ENCODE data around the gene DNAJC4.
"Not testable (repeated sequence)": the region's sequence is repeated elsewhere in the genome, so short reads cannot be mapped to it uniquely, and the experiment has no call there.

DNAJC4 gene

DNA sequence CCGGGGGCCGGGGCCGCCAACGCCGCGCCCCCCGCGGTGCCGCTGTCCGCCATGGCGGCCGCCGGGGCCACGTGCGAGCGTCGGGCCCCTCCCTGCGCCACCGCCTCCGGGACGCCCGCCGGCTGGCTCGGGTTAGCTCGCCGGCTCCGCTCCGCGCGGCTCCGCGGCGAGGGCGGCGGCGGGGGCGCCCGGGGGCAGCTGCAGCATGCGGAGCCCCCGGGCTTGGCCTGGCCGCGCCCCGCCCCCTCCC lies 16.2 kb downstream of the DNAJC4 start:
- not testable (repeated sequence) for DNase-seq

DNA sequence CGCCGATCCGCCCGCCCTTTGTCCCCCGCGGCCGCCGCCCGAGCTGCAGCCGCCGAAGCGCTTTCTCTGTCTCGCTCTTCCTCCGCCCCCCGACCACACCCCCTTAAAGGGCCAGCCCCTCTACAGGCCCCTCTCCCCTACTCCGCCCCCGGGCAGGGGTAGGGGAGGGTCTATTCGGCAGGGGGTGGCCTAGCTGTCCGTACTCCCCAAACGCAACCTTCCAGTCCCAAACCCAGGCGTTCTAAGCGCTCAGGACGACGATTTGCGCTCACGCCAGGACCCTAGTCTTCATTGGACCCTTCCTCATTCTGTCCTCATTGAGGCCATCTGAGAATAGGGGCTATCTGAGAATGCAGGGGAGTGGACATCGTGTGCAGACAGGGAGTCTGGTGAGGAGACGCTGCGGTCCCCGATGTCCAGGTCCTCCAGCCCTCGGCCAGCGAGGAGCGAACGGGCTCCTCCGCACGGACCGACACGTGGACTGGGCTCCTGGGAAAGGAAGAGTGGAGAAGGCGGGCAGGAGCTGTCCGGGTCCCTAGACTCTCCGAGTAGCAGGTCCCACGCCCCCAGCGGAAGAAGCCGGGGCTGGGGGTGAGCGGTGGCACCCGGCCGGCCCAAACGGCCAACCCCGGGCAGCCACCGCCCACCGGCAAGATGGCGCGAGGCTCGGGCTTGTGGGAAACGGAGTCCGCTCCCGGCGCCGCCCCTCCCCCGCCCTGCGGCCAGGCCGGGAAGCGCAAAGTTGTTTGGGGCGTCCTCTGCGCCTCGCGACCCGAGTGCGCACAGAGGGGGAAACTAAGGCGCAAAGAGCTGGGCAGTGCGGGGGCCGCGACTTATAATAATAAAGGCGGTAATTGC lies 16.8 kb downstream of the DNAJC4 start, which contains the start of gene PPP1R14B:
TSS of gene PPP1R14B (minus strand) at position 73 of the 858 bp plus-strand sequence. CDS start 270 bp downstream, outside the sequence.
- DNase-seq = peak; percentile 78

DNA sequence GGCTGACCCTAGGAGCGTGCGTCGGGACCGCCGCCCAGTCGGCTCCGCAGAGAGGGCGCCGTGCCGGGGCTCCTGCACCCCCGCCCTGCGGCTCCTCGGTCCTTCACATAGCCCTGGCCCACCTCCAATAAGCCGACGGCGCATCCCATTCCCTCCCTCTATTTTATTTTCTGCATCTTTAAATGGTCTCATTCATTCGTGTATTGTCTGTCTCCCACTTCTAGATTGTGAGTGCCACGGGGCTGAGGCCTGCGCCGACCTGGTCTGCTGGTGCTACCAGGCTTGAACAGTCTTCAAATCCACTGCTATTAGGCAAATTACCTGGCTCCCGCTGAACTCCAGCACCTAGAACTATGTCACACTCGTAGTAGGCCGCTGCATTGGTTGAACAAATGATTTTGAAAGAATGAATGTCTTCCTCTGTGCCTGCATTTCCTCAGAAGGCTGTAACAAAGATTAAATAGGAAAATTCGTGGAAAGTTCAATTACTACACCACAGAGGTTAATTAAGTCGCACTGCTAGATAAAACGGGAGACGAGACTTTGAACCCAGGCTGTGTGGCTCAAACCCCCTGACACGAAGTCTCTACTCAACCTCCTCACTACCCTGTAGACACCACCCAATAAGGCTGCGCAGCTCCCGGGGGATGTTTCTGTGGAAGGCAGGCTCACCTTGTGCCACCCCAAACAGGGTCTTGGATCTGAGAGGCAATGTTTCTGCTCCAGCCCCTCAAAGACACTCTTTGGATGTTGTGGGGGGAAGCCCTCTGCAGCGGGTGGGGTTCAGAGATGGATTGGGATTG lies 17.6 kb downstream of the DNAJC4 start:
- no peak for DNase-seq

DNA sequence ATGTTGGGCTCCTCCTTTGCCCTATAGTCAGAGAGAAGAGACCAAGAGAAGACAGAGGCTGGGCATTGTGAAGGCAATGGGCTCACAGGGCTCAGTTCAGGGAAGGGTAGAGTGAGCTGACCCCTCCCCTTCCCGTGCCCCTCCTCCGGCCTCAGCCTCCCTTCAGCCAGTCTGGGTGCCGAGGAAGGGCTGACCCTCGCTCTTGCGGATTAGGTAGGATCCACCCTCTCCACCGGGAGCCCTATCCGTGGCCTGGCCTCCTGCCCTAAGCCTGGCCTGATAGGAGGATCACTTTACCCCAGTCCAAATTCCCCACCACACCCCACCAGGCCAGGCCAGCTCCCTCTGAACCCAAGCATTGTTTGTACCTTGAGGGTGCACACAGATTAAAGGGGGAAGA lies 18.2 kb downstream of the DNAJC4 start:
- DNase-seq = no peak

DNA sequence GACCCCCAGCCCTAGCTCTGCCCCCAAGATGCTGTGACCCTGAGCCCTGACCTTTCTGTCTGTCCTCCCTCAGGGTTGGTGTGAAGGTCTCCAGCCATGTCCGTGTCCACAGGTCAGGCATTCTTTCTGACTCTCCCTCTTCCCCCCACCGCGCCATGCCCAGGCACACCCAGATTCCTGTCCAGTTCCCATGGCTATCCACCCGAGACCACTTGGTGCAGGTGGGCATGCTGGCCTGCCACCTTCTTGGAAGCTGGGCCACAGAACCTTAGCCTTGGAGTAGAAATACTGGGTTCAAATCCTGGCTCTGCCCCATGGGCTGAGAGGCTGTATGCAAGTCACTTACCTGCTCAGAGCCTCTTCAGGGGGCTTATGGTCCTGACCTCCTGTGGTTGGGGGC lies 18.7 kb downstream of the DNAJC4 start:
- DNase-seq = no peak

DNA sequence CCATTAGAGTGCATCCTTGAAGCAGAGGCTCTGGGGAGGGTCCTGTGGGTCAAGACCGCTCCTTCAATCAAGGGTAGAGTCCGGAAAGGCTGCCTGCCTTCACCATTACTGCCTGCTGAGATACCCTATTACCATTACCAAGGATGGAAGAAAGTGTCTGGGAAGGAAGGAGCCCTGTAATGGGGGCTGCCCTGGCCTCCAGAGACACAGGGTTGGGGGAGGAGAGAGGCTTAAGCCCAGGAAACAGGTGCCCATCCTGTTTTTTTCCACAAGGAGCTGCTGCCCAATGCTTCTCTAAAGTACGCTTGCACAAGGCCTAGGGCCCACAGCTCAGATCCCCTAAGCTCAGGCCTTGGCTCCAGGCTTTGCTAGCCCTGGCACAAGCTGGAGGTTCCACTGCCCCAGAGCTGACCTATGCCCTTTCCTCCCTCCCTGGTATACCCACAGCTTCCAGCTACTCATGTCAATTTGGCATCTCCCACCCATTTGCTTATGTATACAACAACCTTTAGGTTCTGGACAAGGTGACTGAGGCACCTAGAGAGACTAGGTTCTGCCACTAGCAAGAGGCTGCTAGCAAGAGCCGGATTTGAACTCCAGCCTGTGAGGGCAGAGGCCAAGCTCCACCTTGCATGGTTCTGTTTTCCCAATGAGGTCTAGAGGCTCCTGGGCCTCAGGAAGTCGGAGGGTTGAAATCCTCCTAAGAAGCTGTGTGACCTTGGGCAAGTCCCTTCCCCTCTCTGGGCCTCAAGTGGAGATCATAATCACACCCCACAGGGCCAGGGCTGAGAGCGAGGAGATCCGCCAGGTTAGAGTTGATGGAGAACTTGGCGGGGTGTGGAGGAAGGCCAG lies 19.4 kb downstream of the DNAJC4 start:
- peak; percentile 20 for DNase-seq

DNA sequence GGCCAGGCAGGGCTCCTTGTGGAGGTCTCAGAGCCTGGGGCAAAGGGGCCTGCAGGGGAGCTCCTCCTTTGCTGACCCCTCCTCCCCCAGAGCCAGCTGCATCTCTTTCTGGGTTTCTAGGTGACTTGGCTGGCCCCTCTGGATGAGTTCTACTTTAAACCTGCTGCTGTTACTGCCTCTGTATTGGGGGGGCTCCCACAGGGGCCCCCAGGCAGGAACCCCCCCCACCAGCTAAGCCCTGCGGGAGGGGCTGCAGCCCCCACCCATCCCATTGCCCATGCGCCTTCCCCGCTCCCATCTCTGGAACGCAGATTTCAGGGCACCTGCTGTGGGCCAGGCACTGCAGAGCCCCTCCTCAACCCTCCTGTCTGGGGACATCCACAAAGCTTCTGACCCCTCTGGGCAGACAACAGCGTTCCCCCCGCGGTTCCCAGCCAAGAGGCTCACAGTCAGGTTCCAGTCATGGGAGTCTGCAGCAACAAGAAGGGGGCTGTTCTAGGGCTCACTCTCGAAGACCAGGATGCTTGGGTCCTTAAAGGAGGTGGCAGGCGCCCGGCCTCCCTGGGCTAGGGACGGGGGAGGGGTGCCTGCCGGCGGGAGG lies 20.2 kb downstream of the DNAJC4 start:
- no peak for DNase-seq

DNA sequence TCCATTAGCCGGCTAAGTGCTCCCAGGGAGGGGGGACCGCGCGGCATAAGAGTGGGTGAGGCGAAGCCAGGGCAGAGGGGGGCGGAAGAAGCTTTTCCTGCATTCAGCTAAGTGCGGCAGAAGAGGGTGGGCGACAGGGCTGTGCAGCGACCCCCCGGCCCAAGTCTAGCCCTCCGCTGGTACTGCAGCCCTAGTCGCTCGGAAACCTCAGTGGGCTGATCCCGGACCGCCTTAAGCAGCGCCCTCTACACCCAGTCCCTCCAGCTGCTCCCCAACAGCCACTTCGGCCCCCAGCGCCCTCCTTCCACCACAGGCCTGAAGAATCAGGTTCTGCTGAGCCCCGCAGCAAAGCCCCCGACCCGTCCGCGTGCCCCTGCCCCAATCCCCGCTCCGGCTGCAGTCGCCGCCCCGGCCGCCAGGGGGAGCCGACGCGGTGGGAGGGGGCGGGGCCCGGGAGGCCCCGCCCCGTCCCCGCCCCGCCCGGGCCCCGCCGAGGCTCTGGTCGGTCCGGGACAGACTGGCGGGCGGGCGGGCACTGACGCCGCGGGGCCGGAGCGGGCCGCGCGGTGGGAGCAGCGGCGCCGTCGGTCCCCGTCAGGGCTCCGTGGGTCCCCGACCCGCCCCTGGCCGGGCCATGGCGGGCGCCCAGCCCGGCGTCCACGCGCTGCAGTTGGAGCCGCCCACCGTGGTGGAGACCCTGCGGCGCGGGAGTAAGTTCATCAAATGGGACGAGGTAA lies 20.8 kb downstream of the DNAJC4 start, which contains the start of gene PLCB3:
TSS of gene PLCB3 (plus strand) at position 515 of the 737 bp plus-strand sequence. CDS start at position 635, 120 bp downstream.
- peak; percentile 9 for DNase-seq

DNA sequence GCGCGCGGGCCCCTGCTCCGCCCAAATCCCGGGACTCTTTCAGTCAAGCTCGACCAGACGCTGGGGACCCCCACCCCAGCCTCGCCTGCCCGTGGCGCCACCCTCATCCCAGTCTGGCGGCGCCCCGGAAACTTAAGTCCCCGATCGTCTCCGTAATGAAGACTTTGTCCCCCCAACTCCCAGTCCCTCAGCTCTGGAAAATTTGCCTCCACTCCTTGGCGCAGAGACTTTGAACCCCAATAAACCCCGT lies 21.3 kb downstream of the DNAJC4 start:
- no peak for DNase-seq

DNA sequence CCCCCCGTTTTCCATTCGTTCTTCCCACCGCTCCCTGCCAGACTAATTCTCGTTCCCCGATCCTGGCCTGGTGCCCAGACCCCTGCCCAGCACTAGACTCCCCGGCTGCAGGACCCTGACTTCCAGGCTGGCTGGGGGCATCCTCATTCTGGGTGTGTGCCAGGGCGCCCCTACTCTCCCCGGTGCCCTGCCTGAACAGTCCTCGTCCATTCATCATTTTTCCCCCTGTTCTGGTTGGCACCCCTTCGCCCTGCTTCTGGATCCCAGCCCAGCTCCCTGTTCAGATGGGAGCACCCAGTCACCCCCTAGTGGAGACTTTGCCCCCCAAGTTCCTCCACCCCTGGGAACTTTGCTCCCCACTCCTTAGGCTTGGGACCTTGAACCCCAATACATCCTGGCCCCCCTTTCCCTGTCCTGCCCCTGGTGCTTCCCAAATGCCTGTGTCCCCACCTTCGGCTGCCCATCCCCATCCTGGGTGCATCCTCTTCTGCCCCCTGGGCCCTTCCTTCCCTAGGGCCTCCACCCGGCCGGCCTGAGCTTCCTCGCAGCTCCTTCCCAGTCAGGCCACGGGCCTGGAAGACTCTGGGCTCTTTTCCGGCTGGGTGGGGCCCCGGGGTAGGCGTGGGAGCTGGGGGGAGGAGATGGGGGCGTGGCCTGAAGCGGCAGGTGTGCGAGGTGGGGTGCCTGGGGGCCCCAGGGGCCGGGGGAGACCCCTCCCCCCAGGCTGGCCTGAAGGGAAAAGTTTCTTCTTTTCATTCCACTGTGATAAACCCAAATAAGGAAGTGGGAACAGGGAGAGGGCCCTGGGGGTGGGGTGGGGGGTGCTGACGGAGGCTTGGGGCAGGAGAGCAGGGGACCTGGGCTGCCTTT lies 21.9 kb downstream of the DNAJC4 start:
- peak; percentile 11 for DNase-seq

DNA sequence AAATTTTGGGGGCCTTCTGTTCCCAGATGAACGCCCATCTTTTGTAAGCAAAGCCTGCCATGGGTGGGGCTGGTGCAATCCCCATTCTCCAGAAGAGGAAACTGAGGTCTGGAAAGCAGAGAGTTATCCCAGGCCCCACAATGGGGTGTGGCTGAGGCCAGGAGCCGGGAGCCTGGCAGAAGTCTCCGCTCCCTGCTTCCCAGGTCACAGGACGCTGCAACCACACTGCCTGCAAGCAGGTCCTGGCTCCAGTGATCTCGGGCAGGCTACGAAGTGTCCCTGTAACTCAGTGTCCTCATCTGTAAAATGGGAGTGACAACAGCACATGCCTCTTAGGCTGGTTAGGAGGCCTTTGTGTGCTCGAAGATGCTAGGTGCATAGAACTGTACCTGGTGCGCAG lies 22.7 kb downstream of the DNAJC4 start:
- no peak for DNase-seq

DNA sequence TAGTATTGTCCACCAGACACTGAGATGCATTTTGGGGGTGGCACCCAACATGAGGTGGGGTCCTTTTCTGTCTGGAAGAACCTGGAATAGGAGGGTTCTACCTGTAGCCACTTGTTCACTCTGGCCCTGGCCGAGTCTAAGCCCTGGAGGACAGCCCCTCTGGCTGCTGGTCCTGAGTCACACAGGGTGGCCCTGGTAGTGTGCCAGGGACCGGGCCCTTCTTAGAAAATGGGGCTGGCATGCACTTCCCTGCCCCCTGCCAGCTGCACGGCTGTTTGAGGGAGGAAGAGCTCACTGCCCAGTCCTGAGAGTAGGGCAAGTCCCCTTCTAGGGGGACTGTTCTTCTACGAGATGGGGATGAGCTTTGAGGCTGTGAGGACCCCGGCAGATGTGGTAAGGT lies 23.1 kb downstream of the DNAJC4 start:
- DNase-seq = no peak

DNA sequence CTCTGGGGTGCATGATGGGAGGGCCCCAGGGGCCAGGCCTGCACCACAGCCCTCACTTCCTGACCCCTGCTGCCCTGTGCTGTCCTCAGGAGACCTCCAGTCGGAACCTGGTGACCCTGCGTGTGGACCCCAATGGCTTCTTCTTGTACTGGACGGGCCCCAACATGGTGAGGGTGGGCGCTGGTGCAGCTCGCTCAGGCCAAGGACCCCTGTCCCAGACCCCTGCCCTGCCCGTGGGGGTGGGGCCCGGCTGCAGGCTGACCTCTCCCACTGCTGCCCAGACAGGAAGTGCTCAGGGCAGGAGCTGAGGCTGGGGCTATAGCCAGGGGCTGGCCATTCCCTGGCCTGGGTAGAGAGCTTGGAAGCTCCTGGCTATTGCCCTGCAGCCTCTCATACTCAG lies 24.0 kb downstream of the DNAJC4 start:
- no peak for DNase-seq

DNA sequence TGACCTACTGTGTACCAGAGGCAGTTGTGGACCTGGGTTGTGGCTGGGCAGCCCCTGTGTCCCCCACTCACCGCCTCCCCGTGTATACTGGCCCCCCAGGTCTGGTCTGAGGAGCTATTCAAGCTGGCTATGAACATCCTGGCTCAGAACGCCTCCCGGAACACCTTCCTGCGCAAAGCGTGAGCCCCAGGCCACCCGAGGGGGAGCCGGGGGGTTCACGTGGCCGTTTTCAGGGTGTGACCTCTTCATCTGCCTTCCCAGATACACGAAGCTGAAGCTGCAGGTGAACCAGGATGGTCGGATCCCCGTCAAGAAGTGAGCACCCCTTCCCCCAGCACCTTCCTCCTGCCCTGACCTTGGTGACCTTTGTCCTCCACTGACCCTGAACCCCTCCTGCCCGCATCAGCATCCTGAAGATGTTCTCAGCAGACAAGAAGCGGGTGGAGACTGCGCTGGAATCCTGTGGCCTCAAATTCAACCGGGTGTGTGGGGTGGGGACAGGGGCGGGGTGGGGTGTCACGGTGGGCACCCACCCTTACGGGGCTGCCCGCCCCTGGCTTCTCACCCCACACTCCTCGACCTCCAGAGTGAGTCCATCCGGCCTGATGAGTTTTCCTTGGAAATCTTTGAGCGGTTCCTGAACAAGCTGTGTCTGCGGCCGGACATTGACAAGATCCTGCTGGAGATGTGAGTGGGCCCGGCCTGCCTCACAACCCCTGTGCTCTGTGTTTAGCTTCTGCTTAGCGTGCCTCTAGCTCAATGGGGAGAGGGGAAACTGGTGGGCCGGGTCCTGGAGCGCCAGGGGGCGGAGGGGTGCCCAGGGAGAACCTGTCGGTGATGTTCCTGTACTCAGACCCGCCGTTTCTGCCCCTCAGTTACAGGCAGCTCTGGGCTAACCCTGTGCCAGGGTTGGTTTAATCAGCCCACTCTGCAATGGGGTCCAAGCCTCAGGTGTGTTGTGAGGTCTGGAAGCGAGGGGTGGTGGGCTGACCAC lies 25.1 kb downstream of the DNAJC4 start:
- no peak for DNase-seq

DNA sequence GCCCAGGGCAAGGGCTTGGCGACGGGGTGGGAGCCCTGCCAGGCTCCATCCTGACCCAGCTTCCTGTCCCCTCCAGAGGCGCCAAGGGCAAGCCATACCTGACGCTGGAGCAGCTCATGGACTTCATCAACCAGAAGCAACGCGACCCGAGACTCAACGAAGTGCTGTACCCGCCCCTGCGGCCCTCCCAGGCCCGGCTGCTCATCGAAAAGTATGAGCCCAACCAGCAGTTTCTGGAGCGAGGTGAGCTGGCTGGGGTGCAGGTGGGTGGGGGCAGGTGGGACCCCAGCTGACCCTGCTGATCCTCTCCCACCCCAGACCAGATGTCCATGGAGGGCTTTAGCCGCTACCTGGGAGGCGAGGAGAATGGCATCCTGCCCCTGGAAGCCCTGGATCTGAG lies 26.0 kb downstream of the DNAJC4 start:
- DNase-seq = no peak

DNA sequence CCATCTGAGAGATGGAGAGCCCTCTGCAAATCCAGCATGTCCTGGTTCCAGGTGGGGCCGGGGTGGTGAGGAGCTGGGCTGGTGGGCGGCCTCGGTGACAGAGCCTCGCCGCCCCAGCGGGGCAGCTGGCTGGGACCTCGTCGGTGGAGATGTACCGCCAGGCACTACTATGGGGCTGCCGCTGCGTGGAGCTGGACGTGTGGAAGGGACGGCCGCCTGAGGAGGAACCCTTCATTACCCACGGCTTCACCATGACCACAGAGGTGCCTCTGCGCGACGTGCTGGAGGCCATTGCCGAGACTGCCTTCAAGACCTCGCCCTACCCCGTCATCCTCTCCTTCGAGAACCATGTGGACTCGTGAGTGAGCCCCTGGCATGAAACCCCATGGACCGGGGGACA lies 28.0 kb downstream of the DNAJC4 start:
- no peak for DNase-seq

DNA sequence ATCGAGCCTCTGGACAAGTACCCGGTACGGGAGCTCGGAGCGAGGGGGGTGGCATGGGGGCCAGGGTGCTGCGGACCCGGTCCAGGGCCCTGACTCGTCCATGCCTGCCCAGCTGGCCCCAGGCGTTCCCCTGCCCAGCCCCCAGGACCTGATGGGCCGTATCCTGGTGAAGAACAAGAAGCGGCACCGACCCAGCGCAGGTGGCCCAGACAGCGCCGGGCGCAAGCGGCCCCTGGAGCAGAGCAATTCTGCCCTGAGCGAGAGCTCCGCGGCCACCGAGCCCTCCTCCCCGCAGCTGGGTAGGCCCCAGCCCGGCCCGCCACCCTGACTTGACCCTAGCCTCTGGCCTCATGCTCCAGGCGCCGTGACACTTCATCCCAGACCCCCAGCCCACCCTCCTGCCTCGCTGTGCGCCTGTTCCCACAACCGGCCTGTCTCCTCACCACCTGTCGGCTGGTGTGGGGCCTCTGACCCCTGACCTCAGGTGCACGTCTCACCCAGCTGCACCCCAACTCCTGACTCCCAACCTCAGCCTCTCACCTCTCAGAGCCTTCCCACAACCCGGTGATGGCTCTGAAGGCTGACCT lies 28.7 kb downstream of the DNAJC4 start:
- no peak for DNase-seq

DNA sequence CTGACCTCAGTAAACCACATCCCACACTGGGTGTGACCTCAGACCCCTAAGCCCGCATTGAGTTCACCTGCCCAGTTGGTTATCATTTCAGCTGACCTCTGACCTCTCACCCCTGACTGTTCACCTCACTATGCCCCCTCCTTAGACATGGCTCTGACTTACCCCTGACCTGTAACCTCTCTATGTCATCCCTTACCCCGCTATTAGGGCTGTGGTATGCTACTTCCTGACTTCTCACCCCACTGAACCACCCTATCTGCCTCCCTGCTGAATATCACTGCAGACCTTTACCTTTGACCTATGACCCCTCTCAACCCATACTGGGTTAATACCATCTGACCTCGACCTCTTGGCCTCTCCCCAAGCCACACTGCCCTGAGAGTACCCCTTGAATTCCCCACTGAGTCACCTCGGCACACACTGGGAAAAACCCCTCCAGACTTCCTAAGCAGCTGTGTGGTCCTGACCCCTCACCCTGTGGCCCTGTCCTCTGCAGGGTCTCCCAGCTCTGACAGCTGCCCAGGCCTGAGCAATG lies 29.3 kb downstream of the DNAJC4 start:
- DNase-seq = no peak

DNA sequence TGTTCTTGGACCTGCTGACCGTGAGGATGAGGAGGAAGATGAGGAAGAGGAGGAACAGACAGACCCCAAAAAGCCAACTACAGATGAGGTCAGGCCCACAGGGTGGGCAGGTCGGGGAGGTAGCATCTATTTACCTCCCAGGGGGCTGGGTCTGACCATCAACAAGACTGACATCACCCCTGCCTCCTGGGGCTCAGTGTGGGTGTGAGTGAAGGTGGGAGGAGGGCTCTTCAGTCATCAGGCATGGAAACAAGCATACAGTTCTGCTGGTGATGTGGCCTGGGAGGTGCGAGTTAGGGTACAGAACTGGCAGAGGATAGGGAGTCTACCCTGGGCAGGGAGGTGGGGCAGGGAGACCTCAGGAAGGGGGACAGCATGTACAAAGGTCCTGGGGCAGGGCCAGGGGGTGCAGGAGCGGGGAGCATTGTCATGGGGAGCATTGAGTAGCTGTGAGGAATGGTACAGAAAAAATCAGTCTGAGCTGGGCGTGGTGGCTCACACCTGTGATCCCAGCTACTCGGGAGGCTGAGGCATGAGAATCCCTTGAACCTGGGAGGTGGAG lies 29.9 kb downstream of the DNAJC4 start:
- no peak for DNase-seq
